H1 (cell line): ENCODE data around the gene FGF21. TPM values are rescaled to one million over a fixed set of nuclear protein-coding genes. Genes with fewer than 3 reads are reported as not detected.

Source experiments
- CTCF ChIA-PET: fragments of 300-600 bp; sonication (Branson Sonifier 250); formaldehyde crosslinking; loops from one replicate; lab custom pipeline; 2021; ENCODE audit not compliant: partially characterized antibody; lab: Charles Lee
- POLR2A ChIA-PET: fragments of 300-600 bp; sonication (Branson Sonifier 250); formaldehyde crosslinking; loops from one replicate; lab custom pipeline; 2021; ENCODE audit warnings: inconsistent platforms; ENCODE audit not compliant: partially characterized antibody; lab: Charles Lee
- DNase-seq, 2 experiments: peaks; one replicate each; pipeline versions ENCODE4 v3.0.0 to v3.0.0-alpha.2; 2010 to 2022; ENCODE audit warnings: low spot score in 2 of 2, low read depth in 1 of 2, mixed read lengths in 1 of 2
- FAIRE-seq: peaks from 2 replicates; lab custom pipeline; 2011; peaks lifted over from hg19 to GRCh38; lab: Jason Lieb, UNC
- H2AFZ ChIP-seq: 2 replicates; pipeline ENCODE4 v1.8.1; 2012; ENCODE audit warnings: low read length, inconsistent platforms
- H2AK5ac ChIP-seq: 2 replicates; pipeline ENCODE4 v1.6.1; 2013; ENCODE audit warnings: low read depth, low read length
- H2BK120ac ChIP-seq: replicated peaks from 2 replicates; pipeline ENCODE3; 2013; ENCODE audit warnings: low read depth, low read length, inconsistent platforms
- H2BK12ac ChIP-seq: 2 replicates; pipeline ENCODE4 v1.6.1; 2013; ENCODE audit warnings: low read depth, low read length
- H2BK15ac ChIP-seq: 2 replicates; pipeline ENCODE4 v1.6.1; 2013; ENCODE audit warnings: low read length
- H2BK20ac ChIP-seq: 2 replicates; pipeline ENCODE4 v1.6.1; 2013; ENCODE audit warnings: low read length
- H2BK5ac ChIP-seq: 2 replicates; pipeline ENCODE4 v1.6.1; 2013; ENCODE audit warnings: low read depth, low read length
- H3K14ac ChIP-seq: 2 replicates; pipeline ENCODE4 v1.6.1; 2013; ENCODE audit warnings: inconsistent platforms; ENCODE audit not compliant: insufficient read length
- H3K18ac ChIP-seq: 2 replicates; pipeline ENCODE4 v1.6.1; 2013; ENCODE audit warnings: low read length; ENCODE audit errors: extremely low read depth
- H3K23ac ChIP-seq: 2 replicates; pipeline ENCODE4 v1.6.1; 2013; ENCODE audit warnings: inconsistent platforms; ENCODE audit not compliant: insufficient read length
- H3K23me2 ChIP-seq: 2 replicates; pipeline ENCODE4 v1.6.1; 2013; ENCODE audit warnings: low read depth, low read length
- H3K27ac ChIP-seq: 2 replicates; pipeline ENCODE4 v1.6.1; 2011; ENCODE audit warnings: low read depth, low read length, inconsistent platforms
- H3K27me3 ChIP-seq, 4 experiments: replicated peaks in 1 of 4; 1 replicate in 1 of 4; 2 replicates in 3 of 4; pipeline versions ENCODE4 v1.6.1 to v1.8.1; 2011 to 2013; ENCODE audit warnings: low read length in 3 of 4, mild to moderate bottlenecking in 3 of 4, inconsistent platforms in 2 of 4, mixed read lengths in 2 of 4, moderate library complexity in 1 of 4; ENCODE audit not compliant: control insufficient read depth in 3 of 4, insufficient read depth in 3 of 4; ENCODE audit errors: extremely low read depth in 1 of 4
- H3K36me3 ChIP-seq, 4 experiments: 2 replicates each; pipeline versions ENCODE4 v1.6.1 to v1.8.1; 2011 to 2013; ENCODE audit warnings: mild to moderate bottlenecking in 4 of 4, low read length in 3 of 4, moderate library complexity in 2 of 4, control low read depth in 1 of 4, inconsistent platforms in 1 of 4; ENCODE audit not compliant: insufficient read depth in 4 of 4, control insufficient read depth in 2 of 4
- H3K4ac ChIP-seq: replicated peaks from 2 replicates; pipeline ENCODE3; 2013; ENCODE audit warnings: low read length, low read depth, mixed read lengths, inconsistent platforms; ENCODE audit not compliant: insufficient read length
- H3K4me1 ChIP-seq, 4 experiments: replicated peaks in 1 of 4; 1 replicate in 1 of 4; 2 replicates in 3 of 4; pipeline versions ENCODE4 v1.6.1 to v1.8.1; 2011 to 2013; ENCODE audit warnings: low read length in 3 of 4, inconsistent platforms in 2 of 4, mixed read lengths in 1 of 4; ENCODE audit not compliant: insufficient read depth in 4 of 4, control insufficient read depth in 3 of 4
- H3K4me2 ChIP-seq, 2 experiments: 2 replicates each; pipeline versions ENCODE4 v1.6.1 to v1.8.1; 2011 to 2013; ENCODE audit warnings: low read depth in 2 of 2, low read length in 2 of 2, control low read depth in 1 of 2, inconsistent platforms in 1 of 2, mild to moderate bottlenecking in 1 of 2; ENCODE audit not compliant: insufficient read depth in 1 of 2
- H3K4me3 ChIP-seq, 4 experiments: fragments of 200-600, 300-600 bp in 1 of 4; sonication (generic), shearing (Covaris generic), sonication (Bioruptor Twin) in 1 of 4; 2 replicates each; pipeline versions ENCODE4 v1.5.1 to v1.8.1; 2011 to 2016; ENCODE audit warnings: low read length in 4 of 4, low read depth in 3 of 4, control low read depth in 2 of 4, inconsistent platforms in 2 of 4, mild to moderate bottlenecking in 2 of 4, mixed read lengths in 1 of 4, moderate library complexity in 1 of 4; ENCODE audit not compliant: insufficient read depth in 2 of 4; ENCODE audit errors: extremely low read depth in 1 of 4
- H3K56ac ChIP-seq: replicated peaks from 2 replicates; pipeline ENCODE3; 2013; ENCODE audit warnings: low read depth, mild to moderate bottlenecking, mixed read lengths, low read length, inconsistent platforms; ENCODE audit not compliant: insufficient read length
- H3K79me1 ChIP-seq: 2 replicates; pipeline ENCODE4 v1.6.1; 2013; ENCODE audit warnings: low read depth, low read length, control low read depth
- H3K79me2 ChIP-seq, 2 experiments: 2 replicates each; pipeline versions ENCODE4 v1.6.1 to v1.8.1; 2012 to 2013; ENCODE audit warnings: low read length in 2 of 2, mild to moderate bottlenecking in 2 of 2, inconsistent platforms in 1 of 2; ENCODE audit not compliant: insufficient read depth in 2 of 2, control insufficient read depth in 1 of 2
- H3K9ac ChIP-seq, 4 experiments: replicated peaks in 1 of 4; 1 replicate in 1 of 4; 2 replicates in 3 of 4; pipeline versions ENCODE4 v1.6.1 to v1.8.1; 2011 to 2013; ENCODE audit warnings: low read depth in 3 of 4, low read length in 3 of 4, control low read depth in 2 of 4, mild to moderate bottlenecking in 2 of 4, moderate library complexity in 2 of 4, inconsistent platforms in 1 of 4; ENCODE audit errors: extremely low read depth in 1 of 4
- H3K9me3 ChIP-seq, 2 experiments: 2 replicates each; pipeline versions ENCODE4 v1.6.1 to v1.8.1; 2012 to 2013; ENCODE audit warnings: mild to moderate bottlenecking in 2 of 2, moderate library complexity in 2 of 2, control low read depth in 1 of 2, inconsistent platforms in 1 of 2, low read depth in 1 of 2, low read length in 1 of 2, mixed read lengths in 1 of 2; ENCODE audit not compliant: insufficient read depth in 2 of 2
- H4K20me1 ChIP-seq, 2 experiments: replicated peaks in 1 of 2; 2 replicates each; pipeline versions ENCODE3 to v1.8.1; 2011 to 2013; ENCODE audit warnings: inconsistent platforms in 2 of 2, low read length in 2 of 2, mild to moderate bottlenecking in 1 of 2; ENCODE audit not compliant: insufficient read depth in 2 of 2, control insufficient read depth in 1 of 2
- H4K5ac ChIP-seq: 2 replicates; pipeline ENCODE4 v1.6.1; 2013; ENCODE audit warnings: low read length, low read depth, mixed read lengths, inconsistent platforms; ENCODE audit not compliant: insufficient read length
- H4K8ac ChIP-seq: 2 replicates; pipeline ENCODE4 v1.8.0; 2013; ENCODE audit warnings: mild to moderate bottlenecking, moderate library complexity, low read length, inconsistent platforms; ENCODE audit not compliant: insufficient read depth; ENCODE audit errors: extremely low read depth
- H4K91ac ChIP-seq: replicated peaks from 2 replicates; pipeline ENCODE3; 2013; ENCODE audit warnings: low read length, mixed read lengths, inconsistent platforms; ENCODE audit not compliant: insufficient read length
- CEBPB ChIP-seq: IDR thresholded peaks from 2 replicates; pipeline ENCODE4 v1.6.1; 2012; ENCODE audit warnings: low read depth, low read length
- CHD2 ChIP-seq: IDR thresholded peaks from 2 replicates; pipeline ENCODE4 v1.6.1; 2012; ENCODE audit warnings: low read length, improper control_type of control experiment
- FOSL1 ChIP-seq: IDR thresholded peaks from 2 replicates; pipeline ENCODE4 v1.6.1; 2011; ENCODE audit warnings: mild to moderate bottlenecking, low read depth, low read length, moderate library complexity; ENCODE audit not compliant: insufficient read depth
- KDM4A ChIP-seq: IDR thresholded peaks from one replicate; pipeline ENCODE4 v1.7.1; 2012; ENCODE audit warnings: low read depth, mild to moderate bottlenecking, moderate library complexity, low read length, inconsistent platforms; ENCODE audit not compliant: severe bottlenecking
- KDM5A ChIP-seq: fragments of 200-600 bp; IDR thresholded peaks from 2 replicates; pipeline ENCODE4 v1.7.1; 2012; ENCODE audit warnings: mild to moderate bottlenecking, low read length, inconsistent platforms, mixed read lengths
- MAFK ChIP-seq: IDR thresholded peaks from 2 replicates; pipeline ENCODE4 v1.6.1; 2012; ENCODE audit warnings: low read depth, mild to moderate bottlenecking, improper control_type of control experiment, low read length
- NRF1 ChIP-seq: IDR thresholded peaks from 2 replicates; pipeline ENCODE4 v1.6.1; 2011; ENCODE audit warnings: mild to moderate bottlenecking, low read depth, low read length, improper control_type of control experiment
- RAD21 ChIP-seq, 2 experiments: IDR thresholded peaks in 1 of 2; conservative IDR thresholded peaks in 1 of 2; 2 replicates each; pipeline ENCODE4 v1.6.1; 2011; ENCODE audit warnings: low read depth in 2 of 2, low read length in 2 of 2, improper control_type of control experiment in 1 of 2, inconsistent platforms in 1 of 2, mild to moderate bottlenecking in 1 of 2, moderate library complexity in 1 of 2
- RXRA ChIP-seq: IDR thresholded peaks from 2 replicates; pipeline ENCODE4 v1.6.1; 2011; ENCODE audit warnings: low read depth, mild to moderate bottlenecking, low read length, moderate library complexity; ENCODE audit not compliant: insufficient read depth
- SIN3A ChIP-seq, 2 experiments: IDR thresholded peaks in 1 of 2; conservative IDR thresholded peaks in 1 of 2; 2 replicates each; pipeline ENCODE4 v1.6.1; 2011 to 2012; ENCODE audit warnings: low read length in 2 of 2, improper control_type of control experiment in 1 of 2, low read depth in 1 of 2, mild to moderate bottlenecking in 1 of 2
- SIRT6 ChIP-seq: IDR thresholded peaks from one replicate; pipeline ENCODE4 v1.7.1; 2012; ENCODE audit warnings: low read length, inconsistent platforms
- SRF ChIP-seq: IDR thresholded peaks from 2 replicates; pipeline ENCODE4 v1.6.1; 2011; ENCODE audit warnings: mild to moderate bottlenecking, low read depth, low read length, moderate library complexity
- TAF7 ChIP-seq: optimal IDR thresholded peaks from 2 replicates; pipeline ENCODE3; 2011; ENCODE audit warnings: low read depth, mild to moderate bottlenecking, inconsistent platforms, low read length, moderate library complexity, borderline replicate concordance
- WGBS, 2 experiments: shearing (Covaris generic) in 1 of 2; methylation state at CpG; one replicate each; pipeline versions ENCODE4 v1.1.6 to v1.1.7; 2013 to 2015; ENCODE audit warnings: low lambda C conversion rate in 2 of 2, mixed read lengths in 2 of 2, inconsistent platforms in 1 of 2, low coverage in 1 of 2, missing lambda C conversion rate in 1 of 2; ENCODE audit not compliant: insufficient replicate concordance in 2 of 2, insufficient coverage in 1 of 2, insufficient read length in 1 of 2; ENCODE audit errors: extremely low coverage in 1 of 2, missing lambda C conversion rate in 1 of 2; 5-methylcytosine and 5-hydroxymethylcytosine counted together
- polyA plus RNA-seq, 7 experiments: library from polyadenylated mRNA; depleted of rRNA in 3 of 7; stranded (reverse) in 5 of 7; unstranded in 2 of 7; fragments of >200 nt in 5 of 7; fragments of 200-250 nt in 2 of 7; gene quantifications; 1 replicate in 5 of 7; 2 replicates in 1 of 7; 4 replicates in 1 of 7; pipeline versions ENCODE4 v1.2.1 to v1.2.3, GENCODE V29; 2011 to 2013; ENCODE audit warnings: missing spikeins in 2 of 7, mixed read lengths in 2 of 7
- total RNA-seq: library from RNA; stranded (reverse); fragmentation: NEBNext Ultra II Directional; extraction: Animal tissue kit (Norgen Biotek cat#: 25700); gene quantifications from 2 replicates; pipeline ENCODE4 v1.2.1, GENCODE V29; 2021

Gene FGF21
- total and polyA plus RNA-seq, 2 of the 8 experiments (the other 6 are each of a cell fraction or from before 2014, with no cell fraction given) = 0.48 to 0.80 TPM

GRCh38 chr19:48756212-48756611 lies 888 bp downstream of the FGF21 start:
- H3K27ac ChIP-seq = no peak overlapping the region; the same call in 1 of the 2 replicates
- peak overlapping the region; percentile 27 for H4K5ac ChIP-seq
- 0 out of 2 replicates have a peak overlapping the region, but pooled peaks have one; percentile 80 for H2BK20ac ChIP-seq
- H3K36me3 ChIP-seq = peaks cover 0 to under 1% (median 0%) of the 10 kb centered on the region in 4 experiments; a peak in 1 of 8 replicates
- peak overlapping the region in 1 of 2 experiments; percentile 98; a peak in 2 of 4 replicates for H3K4me2 ChIP-seq
- CTCF ChIA-PET = interaction anchor here (0.5 to 1.3 kb wide), 2 partner anchors 32 to 37 kb away, joined by 3 read pairs; no protein-coding TSS in a partner anchor
- H3K14ac ChIP-seq = no peak overlapping the region
- H3K79me1 ChIP-seq = peaks cover 3% of the 10 kb centered on the region; the same call in 1 of the 2 replicates
- H2BK15ac ChIP-seq = peak overlapping the region; percentile 88; the same call in 1 of the 2 replicates
- peak overlapping the region; percentile 52 for H4K91ac ChIP-seq
- H3K79me2 ChIP-seq = peaks cover 0 to 9% of the 10 kb centered on the region in 2 experiments; a peak in 2 of 4 replicates
- H3K23ac ChIP-seq = no peak overlapping the region
- H2BK12ac ChIP-seq = peak overlapping the region; percentile 94
- no peaks in the 10 kb centered on the region for H3K9me3 ChIP-seq
- H3K18ac ChIP-seq = peak overlapping the region; percentile 93; the same call in 1 of the 2 replicates
- 0 out of 2 replicates have a peak overlapping the region, but pooled peaks have one; percentile 3 for H4K8ac ChIP-seq
- peaks cover 3 to 23% (median 16%) of the 10 kb centered on the region in 4 experiments for H3K4me1 ChIP-seq
- H3K27me3 ChIP-seq = no peaks in the 10 kb centered on the region
- H4K20me1 ChIP-seq = no peaks in the 10 kb centered on the region
- 91% methylated on average over 10 of the region's 11 CpGs; no CpG with 5 or more reads in 1 of the 2 experiments for WGBS, 2 experiments
- no peak for FAIRE-seq
- H3K4me3 ChIP-seq = no peak overlapping the region; a peak in 1 of 8 replicates
- peak overlapping the region; percentile 68 for H2AK5ac ChIP-seq
- H3K4ac ChIP-seq = no peak overlapping the region
- H2BK5ac ChIP-seq = peak overlapping the region; percentile 93; the same call in 1 of the 2 replicates
- DNase-seq = no peak
- peaks cover 11% of the 10 kb centered on the region for H3K23me2 ChIP-seq
- no peak overlapping the region; a peak in 1 of 7 replicates for H3K9ac ChIP-seq
- H2BK120ac ChIP-seq = no peak overlapping the region
- no peak overlapping the region for H3K56ac ChIP-seq
- POLR2A ChIA-PET = interaction anchor here (0.8 to 2.4 kb wide), 13 partner anchors 9 to 142 kb away, joined by 3 to 11 read pairs (median 4); no protein-coding TSS in a partner anchor
- no peak overlapping the region for H2AFZ ChIP-seq
- TF ChIP-seq MAFK (no peak), RXRA (no peak), RAD21 (IDR thresholded peaks at IDR 0.05 in 1 of 2, conservative IDR thresholded peaks at IDR 0.05 in 1 of 2; ENCODE audit: low read depth in 2 of 2, low read length in 2 of 2) (peak in 1 of 2 experiments; percentile 17; a peak in 1 of 4 replicates), NRF1 (no peak), SIRT6 (no peak), FOSL1 (no peak), KDM4A (peak; percentile 4), CHD2 (no peak), CEBPB (no peak), KDM5A (no peak), TAF7 (no peak), SIN3A (conservative IDR thresholded peaks at IDR 0.05 in 1 of 2, IDR thresholded peaks at IDR 0.05 in 1 of 2; ENCODE audit: low read depth in 1 of 2, low read length in 2 of 2) (no peak), SRF (no peak)
